HG02840 (cell line): ENCODE measurements around the gene ELMOD2.

Experiments
- ATAC-seq: cut with Tn5 transposase; IDR thresholded peaks from one replicate; pipeline ENCODE4 v1.9.1; 2021; ENCODE audit warnings: mild to moderate bottlenecking, moderate library complexity, moderate number of reproducible peaks; ENCODE audit not compliant: unreplicated experiment, low FRiP score

Gene ELMOD2

GRCh38 chr4:140575489-140575888 lies 51.5 kb downstream of the ELMOD2 start:
- no peak for ATAC-seq

- no peak for ATAC-seq
Measured at GRCh38 chr4:140579278-140579677, 55.3 kb downstream of the ELMOD2 start.

GRCh38 chr4:140581078-140581477 lies 57.1 kb downstream of the ELMOD2 start:
- no peak for ATAC-seq

- no peak for ATAC-seq
Measured at GRCh38 chr4:140584439-140584838, 60.5 kb downstream of the ELMOD2 start.

GRCh38 chr4:140595065-140595464 lies 71.1 kb downstream of the ELMOD2 start:
- peak; percentile 87 for ATAC-seq

- no peak for ATAC-seq
Measured at GRCh38 chr4:140600408-140600807, 76.4 kb downstream of the ELMOD2 start.

- ATAC-seq, result no peak
Measured at GRCh38 chr4:140602714-140603113, 78.7 kb downstream of the ELMOD2 start.

- ATAC-seq, result no peak
Measured at GRCh38 chr4:140603286-140603685, 79.3 kb downstream of the ELMOD2 start.
